Measurements from ENCODE around the gene UMODL1. TPM values are rescaled to one million over a fixed set of nuclear protein-coding genes. Genes with fewer than 3 reads are reported as not detected.

The UMODL1 gene
- total RNA-seq, 1 donor from 2014 or later: not detected

GRCh38 chr21:42162831-42163510, 91.9 kb downstream of the UMODL1 start:
- TF ChIP-seq, protein P1, sequence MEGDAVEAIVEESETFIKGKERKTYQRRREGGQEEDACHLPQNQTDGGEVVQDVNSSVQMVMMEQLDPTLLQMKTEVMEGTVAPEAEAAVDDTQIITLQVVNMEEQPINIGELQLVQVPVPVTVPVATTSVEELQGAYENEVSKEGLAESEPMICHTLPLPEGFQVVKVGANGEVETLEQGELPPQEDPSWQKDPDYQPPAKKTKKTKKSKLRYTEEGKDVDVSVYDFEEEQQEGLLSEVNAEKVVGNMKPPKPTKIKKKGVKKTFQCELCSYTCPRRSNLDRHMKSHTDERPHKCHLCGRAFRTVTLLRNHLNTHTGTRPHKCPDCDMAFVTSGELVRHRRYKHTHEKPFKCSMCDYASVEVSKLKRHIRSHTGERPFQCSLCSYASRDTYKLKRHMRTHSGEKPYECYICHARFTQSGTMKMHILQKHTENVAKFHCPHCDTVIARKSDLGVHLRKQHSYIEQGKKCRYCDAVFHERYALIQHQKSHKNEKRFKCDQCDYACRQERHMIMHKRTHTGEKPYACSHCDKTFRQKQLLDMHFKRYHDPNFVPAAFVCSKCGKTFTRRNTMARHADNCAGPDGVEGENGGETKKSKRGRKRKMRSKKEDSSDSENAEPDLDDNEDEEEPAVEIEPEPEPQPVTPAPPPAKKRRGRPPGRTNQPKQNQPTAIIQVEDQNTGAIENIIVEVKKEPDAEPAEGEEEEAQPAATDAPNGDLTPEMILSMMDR (IDR thresholded peaks at IDR 0.05; ENCODE audit: insufficient read depth, low read length, poor library complexity, severe bottlenecking): no peak
- H3K27me3 ChIP-seq (ENCODE audit: control insufficient read depth, insufficient read depth, low read length): no peaks in the 10 kb centered on the region
- no peak overlapping the region for H3K4me3 ChIP-seq (ENCODE audit: low read depth, low read length)
- H3K36me3 ChIP-seq (ENCODE audit: control insufficient read depth, insufficient read depth, low read length): no peaks in the 10 kb centered on the region
- DNase-seq (ENCODE audit: low read depth): no peak

- Histone ChIP-seq H3K36me3 (ENCODE audit: control insufficient read depth, insufficient read depth, low read length) (no peaks in the 10 kb centered on the region), H3K4me3 (ENCODE audit: low read depth, low read length) (no peak overlapping the region), H3K27me3 (ENCODE audit: control insufficient read depth, insufficient read depth, low read length) (no peaks in the 10 kb centered on the region)
- no peak for DNase-seq (ENCODE audit: low read depth)
- TF ChIP-seq, protein P1 (IDR thresholded peaks at IDR 0.05; ENCODE audit: insufficient read depth, low read length, poor library complexity, severe bottlenecking): no peak
Observed at GRCh38 chr21:42163511-42163863, 92.4 kb downstream of the UMODL1 start.

GRCh38 chr21:42164064-42164789, 93.1 kb downstream of the UMODL1 start:
- DNase-seq (ENCODE audit: low read depth): no peak

GRCh38 chr21:42164818-42165217, 93.7 kb downstream of the UMODL1 start:
- H3K36me3 ChIP-seq (ENCODE audit: control insufficient read depth, insufficient read depth, low read length): no peaks in the 10 kb centered on the region
- H3K27me3 ChIP-seq (ENCODE audit: control insufficient read depth, insufficient read depth, low read length): no peaks in the 10 kb centered on the region
- DNase-seq (ENCODE audit: low read depth): no peak
- H3K4me3 ChIP-seq (ENCODE audit: low read depth, low read length): no peak overlapping the region
- TF ChIP-seq, protein P1 (IDR thresholded peaks at IDR 0.05; ENCODE audit: insufficient read depth, low read length, poor library complexity, severe bottlenecking): no peak

More at GRCh38 chr21:42164064-42164789, 93.1 kb downstream of the UMODL1 start:
- TF ChIP-seq, protein P1 (IDR thresholded peaks at IDR 0.05; ENCODE audit: insufficient read depth, low read length, poor library complexity, severe bottlenecking): peak; percentile 35
- H3K27me3 ChIP-seq (ENCODE audit: control insufficient read depth, insufficient read depth, low read length): no peaks in the 10 kb centered on the region
- H3K4me3 ChIP-seq (ENCODE audit: low read depth, low read length): no peak overlapping the region
- no peaks in the 10 kb centered on the region for H3K36me3 ChIP-seq (ENCODE audit: control insufficient read depth, insufficient read depth, low read length)

DNA sequence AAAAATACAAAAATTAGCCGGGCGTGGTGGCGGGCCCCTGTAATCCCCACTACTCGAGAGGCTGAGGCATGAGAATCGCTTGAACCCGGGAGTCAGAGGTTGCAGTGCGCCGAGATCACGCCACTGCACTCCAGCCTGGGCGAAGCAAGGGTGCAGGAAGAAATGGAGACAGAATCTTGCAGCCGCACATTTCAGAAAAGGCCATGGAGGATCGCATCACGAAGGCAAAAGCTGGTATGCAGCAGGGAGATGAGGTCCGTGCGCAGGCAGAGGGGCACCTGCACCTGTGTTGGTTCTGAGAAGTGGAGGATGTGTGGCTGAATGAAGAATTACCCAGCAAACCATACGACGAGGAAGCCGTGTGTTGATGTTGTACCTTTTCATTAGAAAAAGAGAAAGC, 94.8 kb downstream of the UMODL1 start:
- Histone ChIP-seq H3K4me3 (ENCODE audit: low read depth, low read length) (no peak overlapping the region), H3K36me3 (ENCODE audit: control insufficient read depth, insufficient read depth, low read length) (no peaks in the 10 kb centered on the region), H3K27me3 (ENCODE audit: control insufficient read depth, insufficient read depth, low read length) (no peaks in the 10 kb centered on the region)
- no peak for DNase-seq (ENCODE audit: low read depth)
- TF ChIP-seq, protein P1 (IDR thresholded peaks at IDR 0.05; ENCODE audit: insufficient read depth, low read length, poor library complexity, severe bottlenecking): no peak
